Upper lobe of left lung (tissue), 6 donors: ENCODE data around the gene SPTSSB. TPM values are rescaled to one million over a fixed set of nuclear protein-coding genes. Genes with fewer than 3 reads are reported as not detected.

ENCODE experiments used
- ATAC-seq, 2 donors: fragments of 200-7000 bp; cut with Tn5 transposase; one replicate each; pipeline ENCODE4 v1.9.1; 2022; ENCODE audit warnings: mild to moderate bottlenecking in 2 of 2, moderate library complexity in 2 of 2; ENCODE audit not compliant: low FRiP score in 2 of 2
- DNase-seq, 2 donors: peaks; one replicate each; pipeline ENCODE4 v3.0.0-alpha.2; 2019 to 2020
- H3K27ac ChIP-seq, 4 donors: fragments of 200-600 bp; sonication (generic); one replicate each; pipeline ENCODE4 v1.5.1; 2016 to 2019
- H3K27me3 ChIP-seq, 4 donors: fragments of 200-600 bp; sonication (generic); one replicate each; pipeline ENCODE4 v1.5.1; 2017 to 2019
- H3K36me3 ChIP-seq, 4 donors: fragments of 200-600 bp; sonication (generic); one replicate each; pipeline ENCODE4 v1.5.1; 2016 to 2019
- H3K4me1 ChIP-seq, 4 donors: fragments of 200-600 bp; sonication (generic); one replicate each; pipeline ENCODE4 v1.5.1; 2018 to 2019
- H3K4me3 ChIP-seq, 4 donors: fragments of 200-600 bp; sonication (generic); one replicate each; pipeline ENCODE4 v1.5.1; 2017 to 2019; ENCODE audit warnings: mild to moderate bottlenecking in 2 of 4, moderate library complexity in 1 of 4
- H3K9me3 ChIP-seq, 4 donors: fragments of 200-600 bp; sonication (generic); one replicate each; pipeline ENCODE4 v1.5.1; 2018 to 2019
- EP300 ChIP-seq, 4 donors: sonication (generic); formaldehyde crosslinking; IDR thresholded peaks; one replicate each; pipeline ENCODE4 v1.5.1; 2017; ENCODE audit warnings: antibody characterized with exemption in 4 of 4, control low read depth in 2 of 4
- POLR2A ChIP-seq, 4 donors: fragments of 450-650 bp; IDR thresholded peaks; one replicate each; pipeline ENCODE4 v1.5.1; 2016 to 2017; ENCODE audit warnings: antibody characterized with exemption in 4 of 4, mild to moderate bottlenecking in 2 of 4
- POLR2AphosphoS5 ChIP-seq, 2 donors: sonication (generic); formaldehyde crosslinking; IDR thresholded peaks; one replicate each; pipeline ENCODE4 v1.5.1; 2017; ENCODE audit warnings: antibody characterized with exemption in 2 of 2
- WGBS, 2 donors: methylation state at CpG; one replicate each; pipeline ENCODE4 v1.1.5; 2017 to 2018; 5-methylcytosine and 5-hydroxymethylcytosine counted together
- total RNA-seq, 6 donors: library from RNA; depleted of rRNA in 4 of 6; stranded (reverse); fragments of >200 nt in 4 of 6; gene quantifications; one replicate each; pipeline versions ENCODE4 v1.1.0 to v1.2.1, GENCODE V29; 2016 to 2021
- TF ChIP-seq, protein P1 (sequence below), 6 experiments: fragments of 450-650 bp in 4 of 6; fragments of 200-600 bp in 2 of 6; sonication (generic) in 2 of 6; IDR thresholded peaks; one replicate each; pipeline ENCODE4 v1.5.1; 2016 to 2019; ENCODE audit warnings: antibody characterized with exemption in 6 of 6
- donor health status: DM: no; HTN: no; CAD: no; lungs with moderate emphysema.
- donor health status: DM: no; HTN: yes; CAD: no; lungs with severe emphysema.

The SPTSSB gene
- total RNA-seq, 6 donors from 2014 or later, result 0.46 to 1.1 (median 0.98) TPM; not detected in 3

GRCh38 chr3:161393803-161394202 lies 22.5 kb upstream of the SPTSSB start:
- Histone ChIP-seq H3K9me3 (no peaks in the 10 kb centered on the region), H3K27me3 (no peaks in the 10 kb centered on the region), H3K4me3 (no peak overlapping the region), H3K27ac (no peak overlapping the region), H3K36me3 (no peaks in the 10 kb centered on the region), H3K4me1 (no peaks in the 10 kb centered on the region)
- 56 to 57% methylated on average over 2 of the region's 2 CpGs for WGBS, 2 donors
- no peak for TF ChIP-seq EP300 (IDR thresholded peaks at IDR 0.05)
- TF ChIP-seq POLR2A (IDR thresholded peaks at IDR 0.05), result no peak
- TF ChIP-seq POLR2AphosphoS5 (IDR thresholded peaks at IDR 0.05), result no peak
- TF ChIP-seq, protein P1, sequence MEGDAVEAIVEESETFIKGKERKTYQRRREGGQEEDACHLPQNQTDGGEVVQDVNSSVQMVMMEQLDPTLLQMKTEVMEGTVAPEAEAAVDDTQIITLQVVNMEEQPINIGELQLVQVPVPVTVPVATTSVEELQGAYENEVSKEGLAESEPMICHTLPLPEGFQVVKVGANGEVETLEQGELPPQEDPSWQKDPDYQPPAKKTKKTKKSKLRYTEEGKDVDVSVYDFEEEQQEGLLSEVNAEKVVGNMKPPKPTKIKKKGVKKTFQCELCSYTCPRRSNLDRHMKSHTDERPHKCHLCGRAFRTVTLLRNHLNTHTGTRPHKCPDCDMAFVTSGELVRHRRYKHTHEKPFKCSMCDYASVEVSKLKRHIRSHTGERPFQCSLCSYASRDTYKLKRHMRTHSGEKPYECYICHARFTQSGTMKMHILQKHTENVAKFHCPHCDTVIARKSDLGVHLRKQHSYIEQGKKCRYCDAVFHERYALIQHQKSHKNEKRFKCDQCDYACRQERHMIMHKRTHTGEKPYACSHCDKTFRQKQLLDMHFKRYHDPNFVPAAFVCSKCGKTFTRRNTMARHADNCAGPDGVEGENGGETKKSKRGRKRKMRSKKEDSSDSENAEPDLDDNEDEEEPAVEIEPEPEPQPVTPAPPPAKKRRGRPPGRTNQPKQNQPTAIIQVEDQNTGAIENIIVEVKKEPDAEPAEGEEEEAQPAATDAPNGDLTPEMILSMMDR (IDR thresholded peaks at IDR 0.05), result no peak
- DNase-seq (no peak), ATAC-seq (no peak)

DNA sequence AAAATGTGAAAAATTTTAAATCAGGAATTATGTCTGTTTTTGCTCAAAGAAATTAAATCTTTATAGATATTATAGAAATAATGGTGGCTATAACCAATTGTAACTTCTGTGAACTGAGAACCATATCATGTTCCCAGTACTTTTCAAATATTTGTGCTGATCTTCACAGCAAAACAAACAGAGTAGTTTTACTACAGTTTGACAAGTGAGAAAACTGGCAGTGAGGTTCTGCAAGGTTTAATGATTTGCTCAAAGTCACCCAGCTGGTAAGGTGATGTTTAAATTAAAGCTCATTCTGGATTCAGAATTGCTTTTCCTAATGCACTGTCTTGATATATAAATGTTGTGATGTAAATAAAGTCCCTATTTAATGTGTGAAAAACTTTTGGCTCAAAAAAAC lies 22.0 kb upstream of the SPTSSB start:
- no peak for DNase-seq
- no peaks in the 10 kb centered on the region for H3K36me3 ChIP-seq
- H3K27ac ChIP-seq, result no peak overlapping the region
- H3K27me3 ChIP-seq, result no peaks in the 10 kb centered on the region
- TF ChIP-seq EP300 (IDR thresholded peaks at IDR 0.05), result no peak
- no peak for TF ChIP-seq POLR2A (IDR thresholded peaks at IDR 0.05)
- TF ChIP-seq, protein P1 (IDR thresholded peaks at IDR 0.05), result no peak
- TF ChIP-seq POLR2AphosphoS5 (IDR thresholded peaks at IDR 0.05), result no peak
- no peak for ATAC-seq
- H3K9me3 ChIP-seq, result no peaks in the 10 kb centered on the region
- no peaks in the 10 kb centered on the region for H3K4me1 ChIP-seq
- no peak overlapping the region for H3K4me3 ChIP-seq

DNA sequence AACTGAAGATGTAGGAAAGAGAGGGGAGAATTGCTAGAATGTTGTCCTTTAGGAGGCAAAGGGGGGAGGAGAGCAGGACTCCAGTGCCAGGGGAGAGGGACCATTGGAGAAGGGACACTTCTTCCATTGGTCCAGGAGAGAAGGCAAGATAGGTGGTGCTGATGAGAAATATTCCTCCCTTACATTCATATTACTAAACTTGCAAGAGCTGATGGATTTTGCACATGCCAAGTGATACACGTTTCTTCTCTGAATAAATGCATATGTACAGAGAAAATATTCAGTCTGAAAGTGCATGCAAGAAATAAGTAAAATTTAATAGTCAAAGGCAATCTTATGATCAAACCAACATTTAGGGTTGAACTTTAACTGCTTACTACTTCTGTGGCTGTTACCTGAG lies 21.5 kb upstream of the SPTSSB start:
- Histone ChIP-seq H3K36me3 (no peaks in the 10 kb centered on the region), H3K27me3 (no peaks in the 10 kb centered on the region), H3K27ac (no peak overlapping the region), H3K4me3 (no peak overlapping the region), H3K4me1 (no peaks in the 10 kb centered on the region), H3K9me3 (no peaks in the 10 kb centered on the region)
- no peak for ATAC-seq
- no peak for DNase-seq
- no peak for TF ChIP-seq EP300 (IDR thresholded peaks at IDR 0.05)
- no peak for TF ChIP-seq POLR2A (IDR thresholded peaks at IDR 0.05)
- TF ChIP-seq, protein P1 (IDR thresholded peaks at IDR 0.05), result no peak
- no peak for TF ChIP-seq POLR2AphosphoS5 (IDR thresholded peaks at IDR 0.05)
- 67 to 74% methylated on average over 1 of the region's 1 CpG for WGBS, 2 donors

GRCh38 chr3:161390200-161390599 lies 18.9 kb upstream of the SPTSSB start:
- H3K27me3 ChIP-seq, result no peaks in the 10 kb centered on the region
- ATAC-seq (no peak), DNase-seq (no peak)
- no peaks in the 10 kb centered on the region for H3K36me3 ChIP-seq
- H3K9me3 ChIP-seq, result no peaks in the 10 kb centered on the region
- H3K4me1 ChIP-seq, result peaks cover 6 to 13% (median 9%) of the 10 kb centered on the region in 4 donors
- WGBS, 2 donors, result 72 to 78% methylated on average over 2 of the region's 2 CpGs
- no peak overlapping the region for H3K4me3 ChIP-seq
- H3K27ac ChIP-seq, result no peak overlapping the region
- no peak for TF ChIP-seq POLR2A (IDR thresholded peaks at IDR 0.05)
- TF ChIP-seq POLR2AphosphoS5 (IDR thresholded peaks at IDR 0.05), result no peak
- no peak for TF ChIP-seq EP300 (IDR thresholded peaks at IDR 0.05)
- TF ChIP-seq, protein P1 (IDR thresholded peaks at IDR 0.05), result no peak

DNA sequence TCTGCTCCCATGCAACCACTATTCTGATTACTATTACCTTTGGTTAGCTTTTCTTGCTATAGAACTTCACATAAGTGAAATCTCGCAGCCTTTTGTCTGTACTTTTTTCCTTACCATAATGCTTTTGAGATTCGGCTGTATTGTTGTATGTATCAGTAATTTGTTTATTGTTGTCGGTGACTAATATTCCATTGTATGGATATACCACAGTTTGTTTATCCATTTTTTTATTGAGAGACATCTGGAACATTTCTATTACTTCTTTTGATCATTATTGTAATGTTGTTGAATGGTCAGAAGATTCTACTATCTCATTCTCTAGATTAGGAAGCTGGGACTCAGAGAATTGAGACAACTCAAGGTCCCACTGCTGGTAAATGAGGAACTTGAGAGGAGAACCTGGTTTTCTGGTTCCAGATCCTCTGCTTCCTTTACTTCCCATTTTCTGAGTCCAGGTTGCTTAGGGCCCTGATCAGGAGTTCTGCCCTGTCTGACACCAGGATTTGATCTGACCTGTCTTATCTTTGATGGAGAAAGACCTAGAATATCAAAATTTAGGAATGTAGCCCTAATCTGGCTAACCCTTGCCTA lies 18.2 kb upstream of the SPTSSB start:
- Histone ChIP-seq H3K9me3 (no peaks in the 10 kb centered on the region), H3K36me3 (no peaks in the 10 kb centered on the region), H3K27me3 (no peaks in the 10 kb centered on the region), H3K27ac (no peak overlapping the region), H3K4me1 (peaks cover 6 to 13% (median 9%) of the 10 kb centered on the region in 4 donors), H3K4me3 (no peak overlapping the region)
- DNase-seq (no peak), ATAC-seq (peak in 1 of 2 donors; percentile 73)
- WGBS, 2 donors, result 88 to 95% methylated on average over 3 of the region's 3 CpGs
- no peak for TF ChIP-seq POLR2AphosphoS5 (IDR thresholded peaks at IDR 0.05)
- TF ChIP-seq, protein P1 (IDR thresholded peaks at IDR 0.05), result no peak
- TF ChIP-seq POLR2A (IDR thresholded peaks at IDR 0.05), result no peak
- TF ChIP-seq EP300 (IDR thresholded peaks at IDR 0.05), result no peak
